HG03354 (cell line): ENCODE measurements around the gene GFY.
"Not testable (repeated sequence)": the region's sequence is repeated elsewhere in the genome, so short reads cannot be mapped to it uniquely, and the experiment has no call there.

Experiments used
- ATAC-seq: cut with Tn5 transposase; IDR thresholded peaks from one replicate; pipeline ENCODE4 v1.9.1; 2021; ENCODE audit warnings: mild to moderate bottlenecking; ENCODE audit not compliant: unreplicated experiment, poor library complexity, severe bottlenecking

Gene GFY

DNA sequence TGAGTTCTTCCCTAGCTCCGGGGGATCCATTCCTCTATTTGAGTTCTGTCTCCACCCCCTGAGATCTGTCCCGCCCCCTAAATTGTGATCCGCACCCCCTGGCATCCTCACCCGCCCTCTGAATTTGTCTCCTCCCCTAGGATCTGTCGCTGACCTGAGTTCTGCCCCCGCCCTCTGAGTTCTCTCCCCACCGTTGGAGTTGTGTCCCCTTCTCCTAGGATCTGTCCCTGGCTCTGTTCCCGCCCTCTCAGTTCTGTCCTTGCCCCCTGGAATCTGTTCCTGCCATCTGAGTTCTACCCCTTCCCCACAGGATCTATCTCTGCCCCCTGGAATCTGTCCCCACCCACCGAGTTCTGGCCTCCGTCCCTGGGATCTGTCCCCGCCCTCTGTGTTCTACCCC lies 17.2 kb downstream of the GFY start:
- ATAC-seq = no peak

- ATAC-seq = peak; percentile 3
These were observed 17.7 kb downstream of the GFY start for GRCh38 chr19:49442771-49443365.

DNA sequence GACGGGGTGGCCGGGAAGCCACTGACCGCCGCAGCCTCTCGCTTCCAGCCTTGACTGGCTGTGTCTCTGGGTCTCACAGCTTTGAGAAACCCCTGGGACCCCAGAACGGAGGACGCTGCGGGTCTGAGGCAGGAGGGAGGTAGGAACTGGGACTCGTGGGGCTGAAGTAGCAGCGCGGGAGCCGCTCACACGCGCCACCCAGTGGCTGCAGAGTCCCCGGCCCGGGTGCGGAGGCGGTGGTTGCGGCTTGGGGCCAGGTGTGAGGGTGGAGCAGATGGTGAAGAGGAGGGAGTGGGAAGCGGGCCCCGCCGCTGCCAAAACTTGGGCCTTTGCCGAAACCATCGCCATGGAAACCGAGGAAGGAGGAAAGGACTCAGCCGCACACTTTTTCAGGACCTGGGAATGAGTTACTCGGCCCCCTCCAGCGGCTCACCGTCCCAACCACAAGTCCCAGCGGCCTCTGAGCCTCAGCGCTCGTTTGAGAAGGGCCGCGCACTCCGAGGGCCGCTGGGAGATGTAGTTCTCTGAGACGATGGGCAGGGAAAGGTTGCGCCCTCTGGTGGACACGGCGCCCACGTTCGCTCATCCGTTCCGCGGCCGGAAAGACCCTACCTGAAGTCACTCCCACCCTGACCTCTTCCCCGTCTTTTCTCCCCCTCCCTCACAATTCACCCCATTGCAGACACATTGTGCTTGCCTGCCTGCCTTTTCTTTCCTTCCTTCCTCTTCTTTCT lies 18.3 kb downstream of the GFY start:
- ATAC-seq = peak; percentile 86

DNA sequence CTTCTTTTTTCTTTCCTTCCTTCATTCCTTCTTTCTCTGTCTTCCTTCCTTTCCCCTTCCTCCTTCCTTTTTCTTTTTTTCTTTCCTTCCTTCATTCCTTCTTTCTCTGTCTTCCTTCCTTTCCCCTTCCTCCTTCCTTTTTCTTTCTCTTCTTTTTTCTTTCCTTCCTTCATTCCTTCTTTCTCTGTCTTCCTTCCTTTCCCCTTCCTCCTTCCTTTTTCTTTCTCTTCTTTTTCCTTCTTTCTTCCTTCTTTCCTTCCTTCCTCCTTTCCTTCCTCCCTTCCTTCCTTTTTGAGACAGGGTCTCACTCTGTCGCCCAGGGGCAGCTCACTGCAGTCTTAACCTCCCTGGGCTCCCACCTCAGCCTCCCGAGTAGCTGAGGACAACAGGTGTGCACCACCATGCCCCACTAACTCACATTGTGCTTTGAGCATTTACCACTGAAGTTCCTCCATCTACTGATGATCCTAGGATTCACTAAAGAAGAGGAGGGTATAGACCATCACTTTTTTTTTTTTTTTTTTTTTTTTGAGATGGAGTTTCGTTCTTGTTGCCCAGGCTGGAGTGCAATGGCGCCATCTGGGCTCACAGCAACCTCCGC lies 19.0 kb downstream of the GFY start:
- not testable (repeated sequence) for ATAC-seq

- no peak for ATAC-seq
These were observed 20.8 kb downstream of the GFY start for GRCh38 chr19:49445997-49446396.

GRCh38 chr19:49447485-49448431 lies 22.6 kb downstream of the GFY start:
- ATAC-seq = no peak

- no peak for ATAC-seq
These were observed 23.2 kb downstream of the GFY start for GRCh38 chr19:49448432-49448786.

GRCh38 chr19:49450405-49450804 lies 25.2 kb downstream of the GFY start:
- no peak for ATAC-seq

GRCh38 chr19:49451430-49452181 lies 26.4 kb downstream of the GFY start, which contains the start of gene PIH1D1:
Gene PIH1D1 (minus strand): TSS chr19:49451814. CDS start chr19:49451574, 240 bp downstream.
- ATAC-seq = peak; percentile 66

- ATAC-seq = peak; percentile 78
These were observed 28.0 kb downstream of the GFY start, which contains the start of gene ALDH16A1 for GRCh38 chr19:49453013-49453756. Gene ALDH16A1 (plus strand): TSS chr19:49453225. CDS start chr19:49453332, 107 bp downstream.

DNA sequence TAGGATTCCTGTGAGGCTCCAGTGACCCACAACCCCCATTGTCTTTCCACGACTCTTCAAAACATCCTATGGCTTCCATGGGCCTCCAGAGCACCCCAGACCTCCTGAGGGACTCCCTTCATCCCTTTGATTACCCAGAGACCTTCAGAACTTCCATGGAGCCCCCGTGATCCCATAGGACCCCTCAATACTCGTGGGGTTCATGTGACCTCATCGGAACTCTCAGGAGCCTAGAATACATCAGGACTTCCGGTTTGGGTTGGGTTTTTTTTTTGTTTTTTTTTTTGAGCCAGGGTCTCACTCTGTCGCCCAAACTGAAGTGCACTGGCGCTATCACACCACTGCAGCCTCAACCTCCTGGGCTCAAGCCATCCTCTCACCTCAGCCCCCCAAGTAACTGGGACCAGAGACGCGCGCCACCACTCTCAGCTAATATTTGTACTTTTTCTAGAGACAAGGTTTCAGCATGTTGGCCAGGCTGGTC lies 28.6 kb downstream of the GFY start:
- ATAC-seq = no peak

DNA sequence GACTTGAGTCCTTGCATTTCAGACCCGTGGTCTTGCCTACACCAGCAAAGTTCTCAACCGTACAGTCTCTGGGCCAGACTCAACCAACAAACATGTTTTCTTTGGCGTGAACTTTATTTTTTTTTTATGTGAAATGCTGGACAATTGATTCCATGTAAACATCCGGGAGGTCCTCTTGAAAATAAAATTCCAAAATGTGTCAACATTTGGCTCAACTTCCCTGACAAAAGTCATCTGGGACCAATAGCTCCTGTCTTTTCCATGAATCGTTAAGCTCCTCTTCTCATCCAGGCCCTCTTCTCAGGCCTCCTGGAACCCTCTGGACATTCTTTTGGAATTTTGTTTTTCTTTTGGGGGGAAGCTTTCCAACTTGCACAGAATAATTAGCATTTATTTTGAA lies 30.6 kb downstream of the GFY start:
- no peak for ATAC-seq

DNA sequence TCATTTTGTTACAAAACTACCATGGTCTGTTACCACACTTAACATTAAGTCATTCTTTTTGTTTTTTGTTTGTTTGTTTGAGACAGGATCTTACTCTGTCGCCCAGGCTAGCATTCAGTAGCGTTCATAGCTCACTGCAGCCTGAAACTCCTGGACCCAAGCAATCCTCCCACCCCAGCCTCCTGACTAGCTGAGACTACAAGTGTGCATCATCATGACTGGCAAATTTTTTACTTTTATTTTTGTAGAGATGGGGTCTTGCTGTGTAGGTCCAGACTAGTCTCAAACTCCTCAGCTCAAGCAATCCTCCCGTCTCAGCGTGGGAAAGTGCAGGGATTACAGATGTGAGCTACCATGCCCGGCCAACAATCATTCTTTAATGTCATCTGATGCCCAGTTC lies 31.1 kb downstream of the GFY start:
- ATAC-seq = no peak

GRCh38 chr19:49458567-49458903 lies 33.3 kb downstream of the GFY start:
- no peak for ATAC-seq

GRCh38 chr19:49459388-49459787 lies 34.2 kb downstream of the GFY start:
- ATAC-seq = no peak

DNA sequence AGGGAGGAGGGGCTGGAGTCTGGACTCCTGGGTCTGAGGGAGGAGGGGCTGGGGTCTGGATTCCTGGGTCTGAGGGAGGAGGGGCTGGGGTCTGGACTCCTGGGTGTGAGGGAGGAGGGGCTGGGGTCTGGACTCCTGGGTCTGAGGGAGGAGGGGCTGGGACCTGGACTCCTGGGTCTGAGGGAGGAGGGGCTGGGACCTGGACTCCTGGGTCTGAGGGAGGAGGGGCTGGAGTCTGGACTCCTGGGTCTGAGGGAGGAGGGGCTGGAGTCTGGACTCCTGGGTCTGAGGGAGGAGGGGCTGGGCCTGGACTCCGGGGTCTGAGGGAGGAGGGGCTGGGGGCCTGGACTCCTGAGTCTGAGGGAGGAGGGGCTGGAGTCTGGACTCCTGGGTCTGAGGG lies 35.9 kb downstream of the GFY start:
- ATAC-seq = not testable (repeated sequence)

- ATAC-seq = no peak
These were observed 36.5 kb downstream of the GFY start for GRCh38 chr19:49461656-49462055.

DNA sequence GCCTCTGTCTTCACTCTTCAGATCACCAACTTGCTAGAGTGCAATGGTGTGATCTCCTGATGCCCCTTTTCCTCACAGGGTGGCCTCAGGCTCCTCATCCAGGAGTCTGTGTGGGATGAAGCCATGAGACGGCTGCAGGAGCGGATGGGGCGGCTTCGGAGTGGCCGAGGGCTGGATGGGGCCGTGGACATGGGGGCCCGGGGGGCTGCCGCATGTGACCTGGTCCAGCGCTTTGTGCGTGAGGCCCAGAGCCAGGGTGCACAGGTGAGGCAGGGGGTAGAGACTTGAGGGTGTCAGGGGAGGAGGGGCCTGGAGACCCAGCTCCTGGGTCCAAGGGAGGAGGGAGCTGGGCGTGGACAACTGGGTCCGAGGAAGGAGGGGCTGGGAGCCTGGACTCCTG lies 37.3 kb downstream of the GFY start:
- ATAC-seq = no peak
